ENCODE measurements around the gene CDC16.
"Not testable (repeated sequence)": the region's sequence is repeated elsewhere in the genome, so short reads cannot be mapped to it uniquely, and the experiment has no call there.

The CDC16 gene

DNA sequence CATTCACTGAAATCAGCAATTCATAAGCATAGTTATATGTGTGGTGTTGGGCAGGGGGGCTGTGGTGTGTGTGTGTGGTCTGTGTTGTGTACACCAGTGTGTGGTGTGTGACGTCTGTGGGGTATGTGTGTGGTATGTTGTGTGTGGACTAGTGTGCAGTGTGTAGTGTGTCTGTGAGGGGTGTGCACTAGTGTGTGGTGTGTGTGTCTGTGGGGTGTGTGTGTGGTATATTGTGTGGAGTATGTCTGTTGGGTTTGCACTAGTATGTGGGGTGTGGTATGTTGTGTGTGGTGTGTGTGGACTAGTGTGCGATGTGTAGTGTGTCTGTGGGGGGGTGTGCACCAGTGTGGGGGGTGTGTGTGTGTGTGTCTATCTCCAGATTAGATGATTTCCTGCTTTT lies 7.2 kb upstream of the CDC16 start:
- DNase-seq (ENCODE audit: low read depth in 2 of 3, low spot score in 1 of 3): no peak

GRCh38 chr13:114228176-114228575 lies 6.5 kb upstream of the CDC16 start:
- no peak for DNase-seq (ENCODE audit: low read depth in 2 of 3, low spot score in 1 of 3)

DNA sequence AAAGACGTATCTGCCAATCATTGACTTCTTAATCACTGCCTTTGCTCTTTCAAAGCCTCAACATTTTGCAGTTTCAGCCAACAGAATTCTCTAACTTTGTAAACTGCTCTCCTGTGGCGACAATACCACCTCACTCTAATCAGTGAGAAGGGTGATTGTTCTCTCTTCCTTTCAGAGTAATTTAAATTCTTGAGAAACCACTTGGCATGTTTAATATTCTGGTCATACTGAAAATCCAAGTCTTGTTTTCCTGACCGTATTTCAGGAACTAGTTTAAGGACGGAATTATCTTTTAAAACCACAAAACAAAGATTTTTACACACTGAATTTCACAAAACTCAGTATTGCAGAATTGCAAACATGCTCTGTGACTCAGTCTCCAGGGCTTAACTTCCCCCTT lies 5.2 kb upstream of the CDC16 start:
- no peak for DNase-seq (ENCODE audit: low read depth in 2 of 3, low spot score in 1 of 3)

GRCh38 chr13:114230117-114230516 lies 4.6 kb upstream of the CDC16 start:
- no peak for DNase-seq (ENCODE audit: low read depth in 2 of 3, low spot score in 1 of 3)

- no peak for DNase-seq (ENCODE audit: low read depth in 2 of 3, low spot score in 1 of 3)
Measured at GRCh38 chr13:114230575-114230974, 4.1 kb upstream of the CDC16 start.

GRCh38 chr13:114231886-114232285 lies 2.8 kb upstream of the CDC16 start:
- DNase-seq (ENCODE audit: low read depth in 2 of 3, low spot score in 1 of 3): no peak

DNA sequence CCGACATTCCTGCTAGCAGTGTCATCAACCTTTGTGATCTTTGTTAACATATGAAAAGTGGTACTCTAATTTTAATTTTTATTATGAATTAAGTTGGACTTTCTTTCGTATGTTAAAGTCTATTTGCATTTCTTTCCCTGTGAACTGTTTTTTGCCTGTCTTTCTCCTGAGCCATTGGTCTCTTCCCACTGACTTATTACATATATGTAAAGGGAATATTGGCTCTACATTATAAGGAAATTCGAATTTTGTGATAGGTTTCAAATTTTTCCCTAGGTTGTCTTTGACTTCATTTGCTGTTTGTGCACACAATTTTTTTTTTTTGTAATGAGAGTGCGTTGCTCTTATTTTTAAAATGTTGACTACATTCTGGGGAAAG lies 442 bp upstream of the CDC16 start:
- no peak for DNase-seq (ENCODE audit: low read depth in 2 of 3, low spot score in 1 of 3)

GRCh38 chr13:114235697-114236096 lies 1.0 kb downstream of the CDC16 start:
- no peak for DNase-seq (ENCODE audit: low read depth in 2 of 3, low spot score in 1 of 3)

DNA sequence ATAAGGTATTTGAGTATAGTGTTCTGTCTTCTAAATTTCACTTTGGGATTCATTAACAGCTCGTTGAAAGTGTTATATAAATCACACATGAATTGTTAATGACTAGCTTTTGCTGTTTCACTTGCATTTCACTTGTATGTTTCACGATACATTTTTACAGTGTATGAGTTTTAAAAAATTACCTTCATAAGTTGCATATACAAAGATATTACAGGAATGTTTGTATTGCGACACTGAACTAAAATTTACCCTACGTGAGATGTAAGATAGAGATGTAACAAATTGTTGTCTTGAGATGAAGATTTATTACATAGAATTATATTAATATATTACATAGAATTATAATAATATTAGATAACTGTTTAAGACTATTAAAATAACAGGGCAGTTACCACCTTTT lies 1.5 kb downstream of the CDC16 start:
- no peak for DNase-seq (ENCODE audit: low read depth in 2 of 3, low spot score in 1 of 3)

DNA sequence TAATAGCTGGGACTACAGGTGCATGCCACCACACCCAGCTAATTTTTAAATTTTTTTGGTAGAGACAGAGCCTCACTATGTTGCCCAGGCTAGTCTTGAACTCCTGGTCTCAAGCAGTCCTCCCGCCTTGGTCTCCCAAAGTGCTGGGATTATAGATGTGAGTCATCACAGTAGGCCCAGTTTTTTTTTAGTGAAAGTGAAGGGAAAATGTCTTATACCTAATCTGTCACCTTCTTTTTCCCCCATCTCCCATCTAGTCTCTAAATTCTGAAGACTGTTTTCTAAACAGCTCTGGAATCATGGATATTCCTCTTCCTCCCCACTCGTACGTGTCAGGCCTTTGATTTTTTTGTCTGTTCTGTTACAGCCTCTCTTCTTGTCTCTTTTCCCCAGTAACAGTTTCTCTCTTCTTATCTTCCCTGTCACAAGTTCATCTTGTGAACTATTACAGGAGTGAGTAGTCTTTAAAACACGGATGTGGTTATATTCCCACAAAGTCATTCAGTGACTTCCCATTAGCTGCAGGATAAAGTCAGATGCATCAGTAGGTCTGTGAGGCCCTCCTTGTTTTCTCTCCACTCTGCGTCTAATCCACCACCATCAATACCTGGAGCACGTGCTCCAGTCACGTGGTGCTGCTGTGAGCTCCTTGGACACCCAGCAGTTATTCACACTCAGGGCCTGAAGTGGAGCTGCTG lies 2.9 kb downstream of the CDC16 start:
- DNase-seq (ENCODE audit: low read depth in 2 of 3, low spot score in 1 of 3): no peak

DNA sequence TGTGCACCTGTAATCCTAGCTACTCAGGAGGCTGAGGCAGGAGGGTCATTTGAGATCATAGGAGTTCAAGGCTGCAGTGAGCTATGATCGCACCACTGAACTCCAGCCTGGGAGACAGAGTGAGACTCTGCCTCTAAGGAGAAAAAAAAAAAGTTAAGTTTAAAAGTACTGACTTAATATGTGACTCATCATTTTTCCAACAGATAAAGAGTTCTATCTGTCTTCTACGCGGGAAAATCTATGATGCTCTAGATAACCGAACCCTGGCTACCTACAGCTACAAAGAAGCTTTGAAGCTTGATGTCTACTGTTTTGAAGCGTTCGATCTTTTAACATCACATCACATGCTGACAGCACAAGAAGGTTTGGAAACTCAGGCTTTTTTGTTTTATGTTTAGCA lies 7.2 kb downstream of the CDC16 start:
- DNase-seq (ENCODE audit: low read depth in 2 of 3, low spot score in 1 of 3): no peak

DNA sequence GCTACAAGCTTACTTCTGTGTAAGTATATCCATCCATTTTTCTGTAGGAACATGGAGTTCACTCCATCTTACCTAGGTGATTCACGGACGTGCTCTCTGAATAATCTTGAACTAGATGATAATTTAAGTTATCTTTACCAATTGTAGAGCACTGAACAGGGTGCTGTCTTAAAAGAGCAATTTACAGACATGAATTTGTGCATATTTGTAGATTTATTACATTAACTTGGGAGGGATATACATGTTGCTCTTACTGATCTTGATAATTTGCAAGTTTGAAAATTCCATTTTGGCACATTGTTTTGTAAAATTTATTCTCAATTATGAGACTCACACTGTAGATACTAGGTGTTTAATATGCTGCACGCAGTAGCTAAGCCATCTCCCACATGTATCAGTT lies 9.3 kb downstream of the CDC16 start:
- DNase-seq (ENCODE audit: low read depth in 2 of 3, low spot score in 1 of 3): no peak

DNA sequence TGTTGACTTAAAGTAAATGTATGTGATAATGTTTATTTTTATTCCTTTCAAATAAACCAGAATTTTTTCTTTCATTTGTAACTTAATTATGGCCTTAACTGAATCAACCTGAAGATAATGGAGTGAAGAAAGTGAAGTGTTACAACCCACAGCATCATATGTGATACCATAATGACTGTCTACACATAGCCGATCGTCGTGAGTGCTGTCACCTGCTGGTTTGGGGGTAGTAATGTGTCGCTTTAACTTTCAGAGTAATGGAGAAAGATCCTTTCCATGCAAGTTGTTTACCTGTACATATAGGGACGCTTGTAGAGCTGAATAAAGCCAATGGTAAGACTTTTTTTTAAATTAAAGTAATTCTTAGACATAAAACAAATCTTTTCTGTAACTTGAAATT lies 9.9 kb downstream of the CDC16 start:
- DNase-seq (ENCODE audit: low read depth in 2 of 3, low spot score in 1 of 3): no peak

DNA sequence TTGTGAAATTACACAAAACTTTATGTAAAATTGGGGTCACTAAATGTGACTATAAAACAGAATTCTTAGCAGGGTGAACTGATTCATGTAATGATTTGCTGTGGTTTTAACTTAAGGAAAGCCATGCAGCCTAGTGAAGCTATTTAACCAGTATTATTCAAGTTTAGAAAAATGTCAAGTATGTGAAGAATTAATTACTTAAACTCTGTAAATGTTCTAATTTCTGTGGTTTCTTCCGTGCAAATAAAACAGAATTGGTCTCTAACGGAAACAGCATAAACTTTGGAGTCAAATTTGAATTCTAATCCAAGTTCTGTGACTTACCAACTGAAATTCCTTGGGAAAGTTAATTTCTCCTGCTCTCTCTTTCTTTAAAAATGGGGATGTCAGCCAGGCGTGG lies 13.3 kb downstream of the CDC16 start:
- no peak for DNase-seq (ENCODE audit: low read depth in 2 of 3, low spot score in 1 of 3)

DNA sequence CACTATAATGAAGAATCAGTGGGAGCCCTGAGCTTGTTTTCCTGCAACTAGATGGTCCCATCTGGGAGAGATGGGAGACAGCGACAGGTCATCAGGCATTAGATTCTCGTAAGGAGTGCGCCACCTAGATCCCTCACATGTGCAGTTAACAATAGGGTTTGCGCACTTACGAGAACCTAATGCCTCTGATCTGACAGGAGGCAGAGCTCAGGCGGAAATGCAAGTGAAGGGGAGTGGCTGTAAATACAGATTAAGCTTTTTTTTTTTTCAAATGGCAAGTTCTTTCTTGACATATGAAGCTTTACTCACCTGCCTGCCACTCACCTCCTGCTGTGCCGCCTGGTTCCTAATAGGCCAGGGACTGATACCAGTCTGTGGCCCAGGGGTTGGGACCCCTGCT lies 14.4 kb downstream of the CDC16 start:
- DNase-seq (ENCODE audit: low read depth in 2 of 3, low spot score in 1 of 3): no peak

DNA sequence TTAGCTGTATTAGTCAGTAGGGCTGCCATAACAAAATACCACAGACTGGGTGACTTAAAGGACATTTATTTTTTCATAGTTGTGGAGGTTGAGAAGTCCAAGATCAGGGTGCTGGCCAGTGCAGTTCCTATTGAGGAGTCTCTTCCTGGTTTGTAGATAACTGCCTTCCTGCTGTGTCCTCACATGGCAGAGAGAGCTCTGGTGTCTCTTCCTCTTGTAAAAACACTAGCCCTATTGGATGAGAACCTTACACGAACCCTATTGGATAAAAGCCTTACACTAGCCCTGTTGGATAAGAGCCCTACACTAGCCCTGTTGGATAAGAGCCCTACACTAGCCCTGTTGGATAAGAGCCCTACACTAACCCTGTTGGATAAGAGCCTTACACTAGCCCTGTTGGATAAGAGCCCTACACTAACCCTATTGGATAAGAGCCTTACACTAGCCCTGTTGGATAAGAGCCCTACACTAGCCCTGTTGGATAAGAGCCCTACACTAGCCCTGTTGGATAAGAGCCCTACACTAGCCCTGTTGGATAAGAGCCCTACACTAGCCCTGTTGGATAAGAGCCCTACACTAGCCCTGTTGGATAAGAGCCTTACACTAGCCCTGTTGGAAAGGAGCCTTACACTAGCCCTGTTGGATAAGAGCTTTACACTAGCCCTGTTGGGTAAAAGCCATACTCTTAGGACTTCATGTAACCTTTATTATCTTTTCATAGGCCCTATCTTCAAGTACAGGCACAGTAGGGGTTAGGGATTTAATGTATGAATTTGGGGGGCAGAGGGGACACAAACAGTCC lies 17.1 kb downstream of the CDC16 start:
- DNase-seq (ENCODE audit: low read depth in 2 of 3, low spot score in 1 of 3): not testable (repeated sequence)

DNA sequence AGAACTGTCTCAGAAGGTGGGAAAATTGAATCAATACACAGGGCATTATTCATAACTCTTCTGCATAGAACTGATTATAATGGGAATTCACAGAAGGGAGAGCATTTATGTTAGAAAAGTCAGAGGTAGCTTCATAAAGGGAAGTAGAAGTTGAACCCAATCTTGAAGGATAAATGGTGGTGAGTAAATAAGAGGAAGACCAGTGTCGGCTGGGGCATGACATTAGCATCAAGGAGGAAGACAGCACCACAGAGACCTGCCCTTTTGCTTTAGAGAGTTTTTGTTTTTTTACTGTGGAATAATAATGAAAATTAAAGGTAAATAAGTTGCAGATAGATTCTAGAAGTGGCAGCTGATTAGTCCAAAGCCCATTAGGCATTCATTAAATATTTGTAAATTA lies 21.9 kb downstream of the CDC16 start:
- no peak for DNase-seq (ENCODE audit: low read depth in 2 of 3, low spot score in 1 of 3)

GRCh38 chr13:114257014-114257413 lies 22.3 kb downstream of the CDC16 start:
- no peak for DNase-seq (ENCODE audit: low read depth in 2 of 3, low spot score in 1 of 3)

- DNase-seq (ENCODE audit: low read depth in 2 of 3, low spot score in 1 of 3): no peak
Measured at GRCh38 chr13:114258589-114258988, 23.9 kb downstream of the CDC16 start.

DNA sequence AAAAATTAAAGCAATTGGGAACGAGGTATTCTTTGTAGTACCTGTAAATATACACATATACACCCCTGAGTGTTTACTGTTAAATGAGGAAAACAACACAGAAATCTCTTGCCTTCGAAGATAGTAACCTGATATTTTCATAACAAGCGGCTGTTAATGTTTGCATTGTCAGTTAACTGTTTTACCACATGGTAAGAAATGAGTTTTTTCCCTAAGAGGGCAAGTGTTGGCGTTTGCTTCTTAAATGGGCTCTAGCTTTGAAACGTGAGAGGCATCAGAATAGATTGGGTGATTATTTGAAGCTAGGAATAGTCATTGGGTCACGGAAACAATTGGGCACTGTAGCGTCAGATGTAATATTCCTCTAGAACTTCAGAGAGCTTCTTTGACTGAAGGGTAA lies 24.7 kb downstream of the CDC16 start:
- DNase-seq (ENCODE audit: low read depth in 2 of 3, low spot score in 1 of 3): no peak

DNA sequence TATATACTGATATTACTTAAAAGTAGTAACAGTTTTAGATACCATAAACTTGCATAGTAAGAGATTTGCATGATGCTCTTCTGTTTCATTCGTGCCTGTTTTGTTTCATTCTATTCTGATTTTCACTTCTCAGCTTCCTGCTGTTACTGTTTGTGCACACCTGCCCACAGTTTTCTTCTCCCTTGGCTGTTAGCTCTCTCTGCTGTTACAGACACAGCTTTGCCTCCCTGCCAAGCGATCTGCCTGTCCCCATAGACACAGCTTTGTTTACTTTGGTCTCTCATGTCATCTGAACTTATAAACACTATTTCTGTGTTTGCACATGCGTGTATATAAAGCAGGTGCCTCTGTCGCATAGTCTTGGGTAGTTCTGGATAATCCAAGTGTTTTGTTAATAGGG lies 25.3 kb downstream of the CDC16 start:
- DNase-seq (ENCODE audit: low read depth in 2 of 3, low spot score in 1 of 3): no peak

- no peak for DNase-seq (ENCODE audit: low read depth in 2 of 3, low spot score in 1 of 3)
Measured at GRCh38 chr13:114260814-114261213, 26.1 kb downstream of the CDC16 start.

All from stimulated activated CD4-positive, alpha-beta T cell treated with anti-CD3 and anti-CD28 coated beads, Interleukin-12 subunit alpha, Interleukin-12 subunit beta, amount 100 ng/mL, for 48 hours (primary cell).